HG02938 (cell line): ENCODE results near the gene PHF2.

Experiments
- ATAC-seq: cut with Tn5 transposase; IDR thresholded peaks from one replicate; pipeline ENCODE4 v1.9.1; 2021; ENCODE audit warnings: mild to moderate bottlenecking, moderate library complexity; ENCODE audit not compliant: unreplicated experiment

The PHF2 gene

GRCh38 chr9:93585695-93586094 is 9.3 kb downstream of the PHF2 start:
- no peak for ATAC-seq

GRCh38 chr9:93586290-93587057 is 10.1 kb downstream of the PHF2 start:
- no peak for ATAC-seq

- no peak for ATAC-seq
Measured at GRCh38 chr9:93587284-93587650, 10.9 kb downstream of the PHF2 start.

- ATAC-seq, result no peak
Measured at GRCh38 chr9:93587651-93588347, 11.4 kb downstream of the PHF2 start.

- ATAC-seq, result no peak
Measured at GRCh38 chr9:93588641-93589609, 12.5 kb downstream of the PHF2 start.

- ATAC-seq, result no peak
Measured at GRCh38 chr9:93589688-93590087, 13.3 kb downstream of the PHF2 start.

GRCh38 chr9:93590609-93591234 is 14.3 kb downstream of the PHF2 start:
- no peak for ATAC-seq

GRCh38 chr9:93591301-93592007 is 15.1 kb downstream of the PHF2 start:
- ATAC-seq, result no peak

GRCh38 chr9:93592008-93592642 is 15.7 kb downstream of the PHF2 start:
- no peak for ATAC-seq

GRCh38 chr9:93592643-93593021 is 16.2 kb downstream of the PHF2 start:
- no peak for ATAC-seq

- ATAC-seq, result no peak
Measured at GRCh38 chr9:93593144-93593658, 16.8 kb downstream of the PHF2 start.

GRCh38 chr9:93594041-93594756 is 17.8 kb downstream of the PHF2 start:
- no peak for ATAC-seq

- ATAC-seq, result no peak
Measured at GRCh38 chr9:93595461-93595860, 19.1 kb downstream of the PHF2 start.

GRCh38 chr9:93595861-93596365 is 19.5 kb downstream of the PHF2 start:
- ATAC-seq, result no peak

GRCh38 chr9:93596399-93596798 is 20.0 kb downstream of the PHF2 start:
- no peak for ATAC-seq

- ATAC-seq, result no peak
Measured at GRCh38 chr9:93597142-93597706, 20.8 kb downstream of the PHF2 start.

GRCh38 chr9:93597871-93598646 is 21.7 kb downstream of the PHF2 start:
- no peak for ATAC-seq
